HG03378 (cell line): ENCODE data around the gene LPXN.
"Not testable (repeated sequence)": the region's sequence is repeated elsewhere in the genome, so short reads cannot be mapped to it uniquely, and the experiment has no call there.

Experiments used
- ATAC-seq: cut with Tn5 transposase; IDR thresholded peaks from one replicate; pipeline ENCODE4 v1.9.1; 2021; ENCODE audit warnings: mild to moderate bottlenecking, moderate library complexity; ENCODE audit not compliant: unreplicated experiment

The LPXN gene

GRCh38 chr11:58579192-58580129, 3.8 kb upstream of the LPXN start:
- peak; percentile 30 for ATAC-seq

- ATAC-seq, result peak; percentile 16
Measured at GRCh38 chr11:58578635-58579191, 3.1 kb upstream of the LPXN start, which contains the start of gene ZFP91. TSS of gene ZFP91 (plus strand) at chr11:58579063. CDS start at chr11:58579282, 219 bp downstream.

DNA sequence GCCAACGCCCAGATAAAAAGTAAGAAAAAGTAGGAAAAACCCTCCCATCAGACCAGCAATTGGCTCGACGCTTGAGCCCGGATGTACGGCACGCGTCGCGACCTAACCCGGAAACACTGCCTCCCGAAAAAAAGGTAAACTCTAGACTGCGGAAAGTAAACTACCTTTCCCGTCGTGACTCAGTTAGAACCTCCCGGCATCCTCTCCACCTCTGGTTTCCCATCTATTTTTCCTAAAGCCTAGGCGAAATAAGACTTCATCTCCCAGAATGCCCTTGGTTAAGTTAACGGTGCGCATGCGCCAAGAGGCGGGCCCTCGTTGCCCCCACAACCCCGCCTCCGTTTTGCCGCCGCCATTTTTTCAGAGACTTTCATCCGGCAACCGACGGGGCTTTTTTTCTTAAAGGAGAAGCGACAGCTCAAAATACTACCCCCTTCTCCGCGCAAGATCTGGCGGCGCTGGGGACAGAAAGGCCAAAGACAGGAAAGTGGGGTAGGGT, 2.5 kb upstream of the LPXN start:
- no peak for ATAC-seq

GRCh38 chr11:58577555-58578135, 2.0 kb upstream of the LPXN start:
- peak; percentile 69 for ATAC-seq

DNA sequence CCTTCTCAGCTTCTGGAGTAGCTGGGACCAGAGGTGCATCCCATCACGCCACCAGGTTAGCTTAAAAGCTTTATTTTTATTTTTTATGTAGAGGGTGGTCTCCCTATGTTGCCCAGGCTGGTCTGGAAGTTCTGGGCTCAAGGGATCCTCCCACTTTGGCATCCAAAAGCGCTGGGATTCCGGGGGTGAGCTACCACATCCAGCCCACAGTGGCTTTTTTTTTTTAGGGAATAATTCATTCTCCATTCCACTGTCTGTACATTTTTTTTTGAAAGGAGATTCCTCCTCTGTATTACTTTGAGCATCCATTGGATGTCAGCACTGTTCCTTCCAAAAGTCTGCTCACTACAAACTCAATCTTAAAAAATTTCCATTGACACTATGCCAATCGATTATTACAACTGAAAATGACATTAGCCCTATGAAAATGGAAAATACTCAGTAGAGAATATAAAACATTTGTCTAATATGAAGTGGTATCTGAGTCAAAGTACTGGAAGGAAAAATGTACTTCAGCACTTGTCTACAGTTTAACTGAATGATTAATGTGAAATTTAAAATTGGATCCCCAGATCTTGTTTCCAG, 1.3 kb upstream of the LPXN start:
- ATAC-seq, result no peak

- no peak for ATAC-seq
Measured at GRCh38 chr11:58574881-58575280, 775 bp downstream of the LPXN start.

DNA sequence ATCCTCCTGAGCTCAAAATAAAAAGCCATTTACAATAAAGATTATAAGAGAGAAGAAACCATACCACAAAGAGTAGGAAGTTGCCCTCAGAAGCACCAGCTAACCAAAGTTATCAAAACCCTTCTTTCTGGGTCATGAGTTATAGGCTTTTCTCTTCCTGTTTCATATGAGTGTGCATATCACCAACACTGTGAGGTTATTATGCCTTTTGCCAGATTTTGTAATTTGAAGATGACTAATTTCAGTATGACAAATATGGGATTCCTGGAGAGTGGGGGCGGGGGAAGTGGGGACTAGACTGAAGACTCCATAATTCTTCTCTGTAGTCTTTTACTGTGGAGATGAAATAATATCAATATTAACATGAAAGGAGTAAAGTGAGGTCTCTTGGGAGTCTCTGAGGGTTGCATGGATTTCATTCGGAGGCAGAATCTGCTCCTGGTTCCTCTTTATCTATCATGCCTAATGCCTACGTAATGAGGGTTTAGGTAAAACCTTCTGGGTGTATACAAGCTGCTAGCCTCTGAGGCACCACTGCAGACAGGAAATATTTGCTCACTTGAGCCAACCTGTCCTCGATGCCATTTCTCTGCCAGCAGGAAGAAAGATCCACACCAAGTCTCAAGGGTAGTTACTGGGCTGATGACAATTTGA, 2.1 kb downstream of the LPXN start:
- ATAC-seq, result peak; percentile 30

GRCh38 chr11:58572906-58573305, 2.8 kb downstream of the LPXN start:
- ATAC-seq, result not testable (repeated sequence)

- peak; percentile 83 for ATAC-seq
Measured at GRCh38 chr11:58567889-58568512, 7.7 kb downstream of the LPXN start.

DNA sequence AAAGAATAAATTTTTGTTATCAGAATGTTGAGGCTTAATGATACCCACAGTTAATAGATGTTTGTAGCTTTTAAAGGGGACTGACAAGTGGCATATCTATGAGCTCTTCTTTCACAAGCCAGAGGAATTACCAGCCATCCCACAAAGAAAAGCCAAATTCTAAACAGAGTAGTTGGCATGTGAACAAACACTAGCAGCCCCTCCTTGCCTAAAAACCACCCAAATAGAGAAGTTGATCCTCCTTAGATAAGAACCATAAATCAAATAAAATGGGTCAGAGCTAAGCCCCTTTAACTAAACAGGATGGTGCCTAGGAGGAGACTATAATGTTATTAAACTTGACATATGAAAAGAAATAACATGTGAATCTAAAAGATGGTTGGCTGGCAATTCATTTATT, 11.4 kb downstream of the LPXN start:
- ATAC-seq, result no peak

DNA sequence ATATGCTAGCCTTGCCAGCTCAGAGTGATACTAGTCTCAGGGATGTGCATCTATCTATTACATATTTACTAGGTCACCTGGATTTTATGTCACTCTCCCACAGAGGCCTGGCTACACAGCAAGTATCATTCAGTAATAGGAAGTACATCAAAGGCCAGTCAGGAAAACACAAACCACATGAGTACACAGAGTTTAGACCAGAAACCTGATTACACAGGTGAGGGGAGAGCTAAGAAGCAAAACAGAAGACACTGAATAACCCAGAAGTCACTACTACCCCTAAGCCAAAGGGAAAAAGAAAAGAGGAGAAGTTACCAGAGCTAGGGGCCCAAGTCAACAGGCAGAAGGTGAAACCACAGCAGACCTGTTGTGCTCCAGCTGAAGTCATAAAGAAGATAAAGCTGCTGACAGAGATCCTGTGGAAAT, 13.3 kb downstream of the LPXN start:
- ATAC-seq, result peak; percentile 95

- ATAC-seq, result no peak
Measured at GRCh38 chr11:58561394-58562098, 14.1 kb downstream of the LPXN start.

DNA sequence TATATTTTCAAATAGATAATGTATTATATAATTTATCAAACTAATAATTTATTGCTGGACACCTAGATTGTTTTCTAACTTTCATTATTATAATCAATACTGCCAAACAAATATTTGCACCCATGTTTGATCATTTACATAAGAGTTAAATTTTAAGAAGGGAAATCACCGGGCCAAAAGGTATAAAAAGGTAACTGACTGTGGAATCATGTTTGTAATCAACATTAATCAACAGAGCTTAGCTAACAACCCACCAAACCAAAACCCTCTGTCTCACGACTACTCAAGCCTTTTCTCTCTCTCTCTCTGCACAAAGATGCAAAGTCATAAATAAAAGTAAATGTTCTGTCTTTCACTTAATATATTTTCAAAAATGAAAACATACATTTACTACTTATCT, 14.8 kb downstream of the LPXN start:
- no peak for ATAC-seq

- no peak for ATAC-seq
Measured at GRCh38 chr11:58549644-58550043, 26.0 kb downstream of the LPXN start.

- no peak for ATAC-seq
Measured at GRCh38 chr11:58546841-58547240, 28.8 kb downstream of the LPXN start.

GRCh38 chr11:58531865-58532341, 43.8 kb downstream of the LPXN start:
- no peak for ATAC-seq

DNA sequence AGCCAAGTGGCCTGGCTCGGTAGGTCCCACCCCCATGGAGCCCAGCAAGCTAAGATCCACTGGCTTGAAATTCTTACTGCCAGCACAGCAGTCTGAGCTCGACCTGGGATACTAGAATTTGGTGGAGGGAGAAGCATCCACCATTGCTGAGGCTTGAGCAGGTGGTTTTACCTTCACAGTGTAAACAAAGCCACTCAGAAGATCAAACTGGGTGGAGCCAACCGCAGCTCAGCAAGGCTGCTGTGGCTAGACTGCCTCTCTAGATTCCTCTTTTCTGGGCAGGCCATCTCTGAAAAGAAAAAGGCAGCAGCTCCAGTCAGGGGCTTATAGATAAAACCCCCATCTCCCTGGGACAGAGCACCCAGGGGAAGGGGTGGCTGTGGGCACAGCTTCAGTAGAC, 45.4 kb downstream of the LPXN start:
- no peak for ATAC-seq

DNA sequence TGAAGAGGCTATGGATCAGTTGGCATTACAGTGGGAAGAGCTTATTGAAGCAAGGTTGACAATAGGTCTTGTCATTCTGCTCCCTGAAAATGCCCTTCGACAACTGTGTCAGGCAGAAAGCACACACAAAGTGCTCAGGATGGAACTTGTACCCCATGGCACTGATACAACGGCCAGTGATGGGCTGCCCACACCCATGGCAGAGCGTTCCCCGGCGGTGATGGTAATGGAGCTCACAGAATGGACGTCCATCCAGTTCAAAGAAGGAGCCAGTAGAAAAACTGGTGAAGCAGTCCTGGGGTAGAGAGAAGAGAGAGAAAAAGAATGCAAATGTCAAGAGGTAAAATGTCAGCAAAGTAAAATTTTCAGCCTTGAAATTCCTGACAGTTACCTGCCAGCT, 48.2 kb downstream of the LPXN start:
- no peak for ATAC-seq

- ATAC-seq, result no peak
Measured at GRCh38 chr11:58526721-58527120, 48.9 kb downstream of the LPXN start.
